HAP-1 (cell line): ENCODE data around the gene YEATS2.

ENCODE experiments used
- DNase-seq, 2 experiments: peaks; one replicate each; pipeline ENCODE4 v3.0.0-alpha.2; 2016 to 2020; ENCODE audit warnings: low spot score in 2 of 2
- H3K27me3 ChIP-seq: fragments of 250-450 bp; sonication (Bioruptor Pico); 2 replicates; pipeline ENCODE4 v1.5.1; 2020; ENCODE audit warnings: low read depth, mild to moderate bottlenecking, moderate library complexity
- H3K36me3 ChIP-seq: fragments of 250-450 bp; sonication (Bioruptor Pico); replicated peaks from 2 replicates; pipeline ENCODE4 v1.5.1; 2020; ENCODE audit warnings: mild to moderate bottlenecking
- H3K4me1 ChIP-seq: fragments of 250-450 bp; sonication (Bioruptor Pico); 2 replicates; pipeline ENCODE4 v1.5.1; 2020; ENCODE audit warnings: mild to moderate bottlenecking
- H3K4me3 ChIP-seq: fragments of 250-450 bp; sonication (Bioruptor Pico); 2 replicates; pipeline ENCODE4 v1.5.1; 2020; ENCODE audit warnings: mild to moderate bottlenecking, moderate library complexity
- H3K9me3 ChIP-seq: fragments of 250-450 bp; sonication (Bioruptor Pico); 2 replicates; pipeline ENCODE4 v1.5.1; 2020; ENCODE audit warnings: mild to moderate bottlenecking, moderate library complexity
- in situ Hi-C: fragments of 300-500 bp; cut with MboI; formaldehyde crosslinking; loops from 3 replicates; pipeline ENCODE4 v1.14.3; 2020; ENCODE audit warnings: low sequenced_read_pairs, inconsistent platforms, mixed read lengths

The YEATS2 gene

DNA sequence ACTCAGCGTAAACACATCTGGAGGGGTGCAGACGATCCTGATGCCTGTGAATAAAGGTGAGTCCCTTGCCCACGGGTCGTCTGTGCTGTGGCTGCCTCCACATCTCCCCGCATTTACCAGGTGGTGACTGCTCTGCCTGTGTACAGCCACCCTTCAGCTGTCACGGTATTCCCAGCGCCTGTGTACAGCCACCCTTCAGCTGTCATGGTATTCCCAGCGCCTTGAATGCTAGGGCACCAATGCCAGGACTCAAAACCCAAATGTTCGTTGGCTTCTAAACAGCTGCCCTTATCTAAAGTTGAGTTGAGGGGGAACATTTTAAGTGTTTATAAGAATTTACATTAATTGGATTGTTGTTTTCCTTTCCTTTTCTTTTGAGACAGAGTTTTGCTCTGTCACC lies 100.4 kb downstream of the YEATS2 start:
- in situ Hi-C loops, result no loop called here
- no peaks in the 10 kb centered on the region for H3K9me3 ChIP-seq
- H3K4me3 ChIP-seq, result no peak overlapping the region
- H3K36me3 ChIP-seq, result peaks cover 63% of the 10 kb centered on the region
- H3K27me3 ChIP-seq, result no peaks in the 10 kb centered on the region
- no peaks in the 10 kb centered on the region; the same call in none of the 2 replicates for H3K4me1 ChIP-seq
- no peak for DNase-seq

DNA sequence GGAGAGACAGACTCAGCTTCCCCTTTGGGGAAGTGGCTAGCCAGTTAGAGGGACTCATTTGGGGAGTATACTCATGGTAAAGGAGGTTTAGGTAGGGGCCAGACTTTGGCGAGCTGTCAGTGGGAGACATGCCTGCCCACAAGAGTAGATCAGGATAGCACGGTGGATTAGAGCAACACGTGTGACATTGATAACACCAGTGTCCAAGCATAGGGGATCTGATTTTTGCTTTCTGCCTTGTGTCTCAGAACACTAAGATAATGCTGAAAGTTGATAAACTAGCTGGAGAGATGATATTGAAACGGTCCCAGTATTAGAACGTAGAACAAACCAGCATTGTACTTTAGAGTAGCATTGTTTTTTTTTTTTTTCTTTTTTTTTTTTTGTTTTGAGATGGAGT lies 101.9 kb downstream of the YEATS2 start:
- peaks cover 69% of the 10 kb centered on the region for H3K36me3 ChIP-seq
- no peak overlapping the region for H3K4me3 ChIP-seq
- in situ Hi-C loops, result no loop called here
- DNase-seq, result no peak
- no peaks in the 10 kb centered on the region for H3K27me3 ChIP-seq
- H3K9me3 ChIP-seq, result no peaks in the 10 kb centered on the region
- no peaks in the 10 kb centered on the region; the same call in none of the 2 replicates for H3K4me1 ChIP-seq

DNA sequence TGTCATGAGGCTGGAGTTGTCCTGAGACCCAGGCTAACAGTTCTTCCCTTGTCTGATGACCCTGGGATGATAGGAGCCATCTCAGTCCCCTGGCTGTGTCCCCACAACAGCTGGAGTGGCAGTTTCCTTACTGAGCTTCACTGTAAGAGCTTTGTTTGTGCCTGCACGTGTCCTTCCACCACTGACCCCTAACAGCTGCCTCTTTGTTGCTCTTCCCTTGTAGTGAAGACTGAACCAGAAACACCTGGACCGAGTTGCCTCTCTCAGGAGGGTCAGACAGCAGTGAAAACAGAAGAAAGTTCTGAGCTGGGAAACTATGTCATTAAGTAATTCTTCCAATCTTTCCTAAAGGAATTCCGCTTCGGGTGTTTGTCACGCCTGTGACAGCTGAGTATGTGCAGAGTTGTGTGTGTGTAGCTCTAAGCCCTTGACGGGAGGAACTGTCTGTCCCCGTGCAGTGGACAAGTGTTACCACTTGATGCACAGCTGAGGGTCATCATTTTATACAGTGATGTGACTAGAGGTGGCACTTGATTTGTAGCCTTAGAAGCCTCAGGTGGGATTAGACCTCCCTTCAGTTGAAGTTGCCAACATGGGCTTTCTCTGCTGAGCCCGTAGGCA lies 102.8 kb downstream of the YEATS2 start:
- DNase-seq, result no peak
- Histone ChIP-seq H3K4me1 (no peaks in the 10 kb centered on the region; the same call in none of the 2 replicates), H3K9me3 (no peaks in the 10 kb centered on the region), H3K27me3 (no peaks in the 10 kb centered on the region), H3K4me3 (no peak overlapping the region), H3K36me3 (peaks cover 75% of the 10 kb centered on the region)
- in situ Hi-C loops, result no loop called here

DNA sequence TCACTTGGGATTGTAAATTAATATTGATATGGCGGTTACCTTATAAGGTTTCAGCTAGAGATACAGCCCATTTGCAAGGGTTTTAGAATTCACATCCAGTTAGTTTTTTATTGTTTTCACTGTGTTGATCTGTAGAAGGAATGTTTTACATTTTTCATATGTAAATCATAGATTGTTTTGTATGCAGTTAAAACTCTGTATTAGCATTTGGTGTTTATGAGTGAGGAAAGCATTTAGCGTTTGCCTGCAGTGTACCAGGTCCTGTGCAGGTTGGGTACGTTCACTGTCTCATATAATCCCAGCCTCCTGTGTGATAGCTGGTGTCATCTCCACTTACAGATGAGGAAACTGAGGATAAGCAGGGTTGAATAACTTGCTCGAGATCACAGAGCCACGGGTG lies 104.0 kb downstream of the YEATS2 start:
- Histone ChIP-seq H3K4me3 (no peak overlapping the region), H3K27me3 (no peaks in the 10 kb centered on the region), H3K36me3 (peaks cover 87% of the 10 kb centered on the region), H3K4me1 (no peaks in the 10 kb centered on the region; the same call in none of the 2 replicates), H3K9me3 (no peaks in the 10 kb centered on the region)
- in situ Hi-C loops, result no loop called here
- no peak for DNase-seq

DNA sequence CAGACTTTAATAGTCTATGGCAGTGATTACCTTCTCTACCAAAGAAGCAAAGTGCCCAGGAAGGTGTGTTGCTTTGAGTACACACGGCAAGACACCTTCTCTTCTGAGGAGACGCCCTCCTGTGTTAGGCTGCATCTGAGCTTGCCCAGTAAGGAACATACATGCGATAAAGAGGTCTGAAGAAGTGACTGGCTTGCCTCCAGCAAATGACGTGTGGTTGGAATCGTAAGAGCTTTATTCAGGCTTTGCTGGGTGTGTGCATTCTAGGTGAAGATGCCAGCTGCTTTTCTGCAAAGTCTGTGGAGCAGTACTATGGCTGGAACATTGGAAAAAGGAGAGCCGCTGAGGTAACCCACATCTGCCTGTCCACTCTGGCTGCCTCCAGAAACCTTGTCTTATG lies 105.4 kb downstream of the YEATS2 start:
- DNase-seq, result no peak
- Histone ChIP-seq H3K4me1 (no peaks in the 10 kb centered on the region; the same call in none of the 2 replicates), H3K27me3 (no peaks in the 10 kb centered on the region), H3K4me3 (no peak overlapping the region), H3K36me3 (peaks cover 96% of the 10 kb centered on the region), H3K9me3 (no peaks in the 10 kb centered on the region)
- in situ Hi-C loops, result no loop called here

DNA sequence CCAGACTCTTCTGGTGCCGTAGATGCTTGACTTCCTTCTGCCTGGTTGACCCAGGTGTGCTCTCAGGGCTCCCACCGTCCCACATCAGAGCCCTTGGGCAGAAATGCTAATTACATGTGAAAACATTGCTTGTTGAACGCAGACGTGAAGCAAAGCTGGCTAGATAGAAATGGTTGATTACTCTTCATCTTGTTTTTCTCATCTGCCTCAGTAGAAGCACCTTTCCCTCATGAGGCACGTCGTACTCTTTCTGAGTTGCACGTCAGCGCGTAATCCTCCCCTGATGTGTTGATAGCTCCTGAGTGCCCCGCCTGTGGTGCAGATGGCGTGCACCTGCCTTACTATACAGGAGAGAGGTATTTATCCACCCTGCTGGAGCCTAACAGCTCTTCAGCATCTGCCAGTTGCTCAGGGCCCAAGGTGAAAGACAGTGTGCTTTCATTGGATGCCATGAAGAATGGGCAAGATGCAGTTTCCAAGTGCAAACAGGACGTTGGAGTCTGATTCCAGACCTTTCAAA lies 109.7 kb downstream of the YEATS2 start:
- in situ Hi-C loops, result no loop called here
- H3K36me3 ChIP-seq, result peaks cover 94% of the 10 kb centered on the region
- no peaks in the 10 kb centered on the region for H3K9me3 ChIP-seq
- no peaks in the 10 kb centered on the region for H3K27me3 ChIP-seq
- H3K4me3 ChIP-seq, result no peak overlapping the region
- H3K4me1 ChIP-seq, result no peaks in the 10 kb centered on the region
- DNase-seq, result no peak

DNA sequence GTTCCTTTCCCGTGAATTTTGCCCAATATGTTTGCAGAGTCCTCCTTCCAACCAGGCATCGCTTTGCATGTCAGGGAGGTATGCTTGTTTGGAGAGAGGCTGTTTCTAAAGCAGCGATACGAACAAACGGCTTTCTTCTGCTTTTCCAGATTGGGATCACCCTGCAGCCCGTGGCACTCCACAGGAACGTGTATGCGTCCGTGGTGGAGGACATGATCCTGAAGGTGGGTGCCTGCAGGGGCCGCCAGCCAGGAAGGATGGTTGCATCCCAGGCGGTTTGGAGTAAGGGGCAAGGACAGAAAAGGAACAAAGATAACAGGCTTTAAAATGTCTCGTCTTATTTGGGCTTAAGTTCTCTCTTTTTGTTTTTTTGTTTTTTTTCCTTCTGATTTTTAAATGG lies 110.3 kb downstream of the YEATS2 start:
- H3K9me3 ChIP-seq, result no peaks in the 10 kb centered on the region
- H3K36me3 ChIP-seq, result peaks cover 88% of the 10 kb centered on the region
- H3K4me3 ChIP-seq, result no peak overlapping the region
- no peaks in the 10 kb centered on the region for H3K27me3 ChIP-seq
- DNase-seq, result no peak
- in situ Hi-C loops, result no loop called here
- H3K4me1 ChIP-seq, result no peaks in the 10 kb centered on the region

DNA sequence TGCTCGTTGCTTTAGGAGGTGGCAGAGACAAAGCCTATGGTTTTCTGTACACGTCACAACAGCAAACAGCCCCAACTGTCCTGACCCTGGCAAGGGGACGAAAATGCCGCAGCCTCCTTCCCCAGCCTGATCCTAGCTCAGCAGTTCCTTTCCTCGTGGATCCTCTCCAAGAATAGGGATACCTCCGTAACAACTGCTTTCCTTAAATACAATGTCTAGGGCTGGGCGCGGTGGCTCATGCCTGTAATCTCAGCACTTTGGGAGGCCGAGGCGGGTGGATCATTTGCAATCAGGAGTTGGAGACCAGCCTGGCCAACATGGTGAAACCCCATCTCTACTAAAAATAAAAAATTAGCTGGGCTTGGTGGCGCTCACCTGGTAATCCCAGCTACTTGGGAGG lies 110.8 kb downstream of the YEATS2 start:
- in situ Hi-C loops, result no loop called here
- no peak for DNase-seq
- Histone ChIP-seq H3K4me1 (no peaks in the 10 kb centered on the region), H3K27me3 (no peaks in the 10 kb centered on the region), H3K4me3 (no peak overlapping the region), H3K9me3 (no peaks in the 10 kb centered on the region), H3K36me3 (peaks cover 84% of the 10 kb centered on the region)

DNA sequence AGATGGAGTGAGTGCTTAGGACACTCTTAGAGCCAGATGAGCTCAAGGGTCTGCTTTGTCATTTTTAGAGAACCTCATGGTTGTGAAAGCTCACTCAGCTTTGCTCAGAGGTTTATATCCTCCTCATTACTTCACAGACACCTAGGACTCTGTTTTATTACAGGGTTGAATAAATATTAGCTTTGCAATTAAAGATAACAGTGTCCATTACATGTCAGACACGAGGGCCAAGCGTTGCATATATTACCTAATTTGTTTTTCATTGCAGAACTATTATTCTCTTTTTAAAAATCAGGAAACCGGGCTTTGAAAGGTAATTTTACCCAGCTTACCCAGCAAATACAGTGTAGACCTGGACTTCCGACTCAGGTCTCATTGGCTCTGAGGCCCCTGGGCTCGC lies 111.7 kb downstream of the YEATS2 start:
- H3K9me3 ChIP-seq, result no peaks in the 10 kb centered on the region
- H3K36me3 ChIP-seq, result peaks cover 74% of the 10 kb centered on the region
- DNase-seq, result no peak
- in situ Hi-C loops, result no loop called here
- no peak overlapping the region for H3K4me3 ChIP-seq
- H3K27me3 ChIP-seq, result no peaks in the 10 kb centered on the region
- no peaks in the 10 kb centered on the region for H3K4me1 ChIP-seq

DNA sequence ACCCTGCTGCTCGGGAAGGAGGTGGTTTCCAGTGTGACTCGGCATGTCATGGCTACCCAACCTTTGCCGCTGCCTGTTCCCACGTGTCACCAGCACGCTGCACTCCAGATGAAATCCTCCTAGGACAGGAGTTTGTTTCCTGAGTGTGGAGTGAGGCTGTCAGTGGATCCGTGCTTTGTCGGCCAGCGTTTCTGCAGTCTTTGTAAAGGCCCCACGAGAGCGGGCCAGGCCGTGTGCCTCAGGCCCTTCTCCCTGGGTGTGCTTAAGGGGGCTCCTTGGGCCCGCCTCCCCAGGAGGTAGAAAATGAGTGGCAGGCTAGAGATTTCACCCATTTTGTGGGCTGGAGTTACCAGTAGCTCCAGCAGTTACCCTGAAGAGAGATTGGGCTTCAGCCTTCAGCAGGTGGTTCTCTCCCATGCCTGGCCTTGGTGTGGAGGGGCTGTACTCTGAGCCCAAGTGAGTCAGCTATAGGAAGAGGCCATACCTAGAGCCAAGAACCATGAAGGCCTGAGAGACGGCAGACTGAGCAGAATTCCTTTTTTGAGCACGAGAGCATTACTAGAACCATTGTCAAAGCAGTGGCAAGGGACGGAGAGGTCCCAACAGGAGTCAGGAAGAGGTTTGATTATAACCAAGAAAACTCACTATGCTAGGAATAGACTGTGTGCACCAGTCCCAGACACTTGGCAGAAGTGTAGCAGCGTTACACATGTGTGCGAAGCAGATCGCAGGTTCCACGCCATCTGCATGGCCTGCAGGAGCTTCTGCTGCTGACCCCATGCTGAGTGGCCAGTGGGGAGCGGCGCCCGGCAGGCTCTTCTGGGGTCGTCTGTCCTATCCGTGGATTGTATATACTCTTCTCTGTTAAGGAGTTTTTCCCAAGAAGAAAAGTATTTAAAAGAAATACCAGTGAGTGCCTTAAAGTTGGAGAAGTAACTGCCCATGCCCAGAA lies 113.3 kb downstream of the YEATS2 start:
- in situ Hi-C loops, result no loop called here
- H3K36me3 ChIP-seq, result peaks cover 62% of the 10 kb centered on the region
- DNase-seq, result no peak
- H3K27me3 ChIP-seq, result no peaks in the 10 kb centered on the region
- H3K4me1 ChIP-seq, result no peaks in the 10 kb centered on the region
- H3K4me3 ChIP-seq, result no peak overlapping the region
- H3K9me3 ChIP-seq, result no peaks in the 10 kb centered on the region

DNA sequence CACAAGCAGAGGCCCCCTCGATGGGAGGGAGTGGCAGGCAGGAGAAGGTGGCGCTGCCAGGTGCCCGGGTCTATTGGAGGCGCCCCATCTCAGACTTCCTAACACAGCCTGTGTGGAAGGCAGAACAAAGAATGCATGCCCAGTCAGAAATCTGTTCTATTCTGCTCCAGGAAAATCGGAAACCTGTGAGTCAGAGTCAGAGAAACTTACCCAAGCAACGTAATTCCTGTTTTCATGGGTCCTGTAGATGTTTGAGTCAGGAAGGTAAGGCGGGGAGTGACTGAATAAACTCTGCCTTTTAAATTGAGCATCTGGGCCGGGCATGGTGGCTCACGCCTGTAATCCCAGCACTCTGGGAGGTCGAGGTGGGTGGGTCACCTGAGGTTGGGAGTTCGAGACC lies 114.0 kb downstream of the YEATS2 start:
- in situ Hi-C loops, result no loop called here
- Histone ChIP-seq H3K36me3 (peaks cover 62% of the 10 kb centered on the region), H3K4me3 (no peak overlapping the region), H3K9me3 (no peaks in the 10 kb centered on the region), H3K4me1 (no peaks in the 10 kb centered on the region), H3K27me3 (no peaks in the 10 kb centered on the region)
- no peak for DNase-seq

DNA sequence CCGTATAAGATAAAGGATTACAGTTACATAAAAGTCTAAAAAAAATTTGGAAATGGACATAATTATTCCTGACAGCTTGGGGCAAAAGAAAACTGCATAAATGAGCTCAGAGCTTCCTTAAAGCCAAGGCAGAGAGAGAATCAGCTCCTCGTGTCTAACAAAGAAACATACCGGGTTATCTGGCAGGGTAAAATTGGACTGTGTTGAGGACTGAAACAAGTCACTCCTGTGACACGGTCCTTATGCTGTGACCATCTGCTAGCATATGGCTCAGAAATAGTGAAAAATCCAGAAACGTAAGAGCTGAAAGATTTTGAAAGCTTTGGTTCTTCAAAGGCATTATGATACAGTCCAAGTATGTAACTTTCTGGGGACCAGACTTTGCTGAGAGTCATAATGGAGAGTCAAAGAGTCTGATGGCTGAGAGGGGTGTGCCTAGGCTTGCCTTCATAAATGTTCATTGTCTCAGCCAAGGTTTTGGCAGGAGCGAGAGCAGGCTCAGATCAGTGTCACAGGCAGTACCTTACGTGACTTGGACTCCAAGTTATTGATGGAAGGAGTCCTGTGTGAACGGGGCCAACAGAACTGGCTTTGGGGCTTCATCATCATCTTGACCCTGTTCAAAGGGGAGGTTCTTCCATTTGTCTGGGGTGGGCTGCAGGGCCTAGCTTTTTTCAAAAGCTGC lies 115.3 kb downstream of the YEATS2 start:
- Histone ChIP-seq H3K9me3 (no peaks in the 10 kb centered on the region), H3K27me3 (no peaks in the 10 kb centered on the region), H3K4me1 (no peaks in the 10 kb centered on the region), H3K4me3 (no peak overlapping the region), H3K36me3 (peaks cover 57% of the 10 kb centered on the region)
- DNase-seq, result no peak
- in situ Hi-C loops, result no loop called here

DNA sequence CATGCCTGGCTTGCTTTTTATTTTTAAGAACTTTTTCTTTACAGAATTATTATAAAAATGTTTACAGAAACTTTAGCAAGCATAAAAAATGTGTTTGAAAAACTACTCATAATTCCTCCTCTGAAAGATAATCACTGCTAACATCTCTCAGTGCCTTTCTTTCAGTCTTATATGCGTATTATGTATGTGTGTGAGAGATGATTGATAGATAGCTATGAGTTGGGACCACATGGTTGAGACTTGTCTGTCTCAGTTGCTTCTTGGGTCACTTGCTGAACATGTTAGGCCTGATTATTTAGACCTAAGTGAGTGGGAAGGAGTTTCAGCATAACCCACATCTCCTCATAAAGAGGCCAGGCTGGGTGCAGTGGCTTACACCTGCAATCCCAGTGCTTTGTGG lies 116.6 kb downstream of the YEATS2 start:
- DNase-seq, result no peak
- H3K4me1 ChIP-seq, result no peaks in the 10 kb centered on the region
- in situ Hi-C loops, result no loop called here
- no peaks in the 10 kb centered on the region for H3K9me3 ChIP-seq
- no peak overlapping the region for H3K4me3 ChIP-seq
- H3K36me3 ChIP-seq, result peaks cover 44% of the 10 kb centered on the region
- H3K27me3 ChIP-seq, result no peaks in the 10 kb centered on the region

DNA sequence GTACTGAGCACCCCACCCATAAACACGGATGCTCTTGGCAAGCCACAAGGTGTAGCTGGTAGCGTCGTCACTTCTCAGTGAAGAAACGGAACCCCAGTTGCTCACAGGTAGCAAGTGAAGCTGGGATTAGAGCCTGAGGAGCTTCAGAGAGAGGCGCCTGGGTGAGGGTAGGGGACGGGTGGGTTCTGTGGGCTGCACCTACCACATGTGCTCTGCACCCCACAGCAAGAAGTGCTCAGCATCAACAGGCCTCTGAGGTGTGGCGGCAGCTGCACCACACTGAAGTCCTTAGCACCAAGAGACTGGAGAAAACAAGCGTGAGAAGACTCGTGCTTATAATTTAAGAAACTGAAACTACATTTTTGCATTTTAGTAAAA lies 118.0 kb downstream of the YEATS2 start:
- no peak for DNase-seq
- no peaks in the 10 kb centered on the region for H3K4me1 ChIP-seq
- no peaks in the 10 kb centered on the region for H3K27me3 ChIP-seq
- no peaks in the 10 kb centered on the region for H3K9me3 ChIP-seq
- H3K4me3 ChIP-seq, result no peak overlapping the region
- peaks cover 31% of the 10 kb centered on the region for H3K36me3 ChIP-seq
- in situ Hi-C loops, result no loop called here
